Uterus (tissue), 2 donors: ENCODE data around the gene RAB6B.

Experiments used
- CTCF ChIP-seq, 4 experiments: fragments of 200-600 bp in 2 of 4; fragments of 450-650 bp in 2 of 4; sonication (generic) in 2 of 4; IDR thresholded peaks; one replicate each; pipeline ENCODE4 v1.5.1; 2016 to 2019; ENCODE audit warnings: antibody characterized with exemption in 4 of 4, mild to moderate bottlenecking in 2 of 4, moderate library complexity in 1 of 4
- POLR2A ChIP-seq, 2 donors: fragments of 450-650 bp; IDR thresholded peaks; one replicate each; pipeline ENCODE4 v1.6.1; 2016; ENCODE audit warnings: antibody characterized with exemption in 2 of 2, mild to moderate bottlenecking in 1 of 2, moderate library complexity in 1 of 2

GRCh38 chr3:133872781-133873180 is 22.9 kb downstream of the RAB6B start:
- no peak for TF ChIP-seq CTCF (IDR thresholded peaks at IDR 0.05)
- no peak for TF ChIP-seq POLR2A (IDR thresholded peaks at IDR 0.05)
